Caco-2 (cell line): Measurements from ENCODE around the gene SSX2B. TPM values are rescaled to one million over a fixed set of nuclear protein-coding genes. Genes with fewer than 3 reads are reported as not detected.
"Not testable (repeated sequence)": the region's sequence is repeated elsewhere in the genome, so short reads cannot be mapped to it uniquely, and the experiment has no call there.

Experiments used
- Bru-seq: library from RNA; stranded (reverse); fragments of 400-500 nt; gene quantifications from one replicate; lab custom pipeline; 2021; lab: Mats Ljungman, UMichigan
- BruChase-seq, 2 experiments: library from RNA; stranded (reverse); fragments of 400-500 nt; gene quantifications; one replicate each; lab custom pipeline; 2021; lab: Mats Ljungman, UMichigan
- BruUV-seq: library from RNA; stranded (reverse); fragments of 400-500 nt; replicated peaks from 2 replicates; lab custom pipeline; 2021; lab: Mats Ljungman, UMichigan
- CTCF ChIA-PET: fragments of 300-600 bp; sonication (Branson Sonifier 250); formaldehyde crosslinking; loops from one replicate; lab custom pipeline; 2022; ENCODE audit warnings: antibody characterized with exemption; lab: Charles Lee
- POLR2A ChIA-PET: fragments of 300-600 bp; sonication (Branson Sonifier 250); formaldehyde crosslinking; loops from one replicate; lab custom pipeline; 2022; ENCODE audit warnings: antibody characterized with exemption; lab: Charles Lee
- DNase-seq, 2 experiments: peaks; one replicate each; pipeline versions ENCODE4 v3.0.0 to v3.0.0-alpha.2; 2020 to 2022
- H3K27me3 ChIP-seq: replicated peaks from 2 replicates; pipeline ENCODE4 v1.6.0; 2011; ENCODE audit warnings: low read length; ENCODE audit not compliant: control insufficient read depth, insufficient read depth
- H3K36me3 ChIP-seq: 2 replicates; pipeline ENCODE4 v1.5.1; 2011; ENCODE audit warnings: low read length; ENCODE audit not compliant: control insufficient read depth, insufficient read depth
- H3K4me1 ChIP-seq: fragments of 250-450 bp; sonication (Bioruptor Pico); 2 replicates; pipeline ENCODE4 v1.5.1; 2020; ENCODE audit warnings: mild to moderate bottlenecking
- H3K4me3 ChIP-seq: 2 replicates; pipeline ENCODE4 v1.5.1; 2011; ENCODE audit warnings: low read depth, mild to moderate bottlenecking, control low read depth, low read length
- H3K9me3 ChIP-seq: fragments of 250-450 bp; sonication (Bioruptor Pico); 2 replicates; pipeline ENCODE4 v1.5.1; 2020; ENCODE audit warnings: mild to moderate bottlenecking, moderate library complexity
- H3K27ac Mint-ChIP-seq: one replicate; pipeline ENCODE4 v1.8.0; 2022; ENCODE audit warnings: mixed read lengths; ENCODE audit not compliant: unreplicated experiment
- H3K27me3 Mint-ChIP-seq: one replicate; pipeline ENCODE4 v1.8.0; 2022; ENCODE audit warnings: mixed read lengths; ENCODE audit not compliant: insufficient read depth, unreplicated experiment
- H3K36me3 Mint-ChIP-seq: one replicate; pipeline ENCODE4 v1.8.0; 2022; ENCODE audit warnings: mild to moderate bottlenecking, mixed read lengths; ENCODE audit not compliant: insufficient read depth, unreplicated experiment
- H3K4me1 Mint-ChIP-seq: one replicate; pipeline ENCODE4 v1.8.0; 2022; ENCODE audit warnings: low read depth, mixed read lengths; ENCODE audit not compliant: unreplicated experiment
- H3K4me3 Mint-ChIP-seq: one replicate; pipeline ENCODE4 v1.8.0; 2022; ENCODE audit warnings: mild to moderate bottlenecking, moderate library complexity, mixed read lengths; ENCODE audit not compliant: unreplicated experiment
- H3K9me3 Mint-ChIP-seq: one replicate; pipeline ENCODE4 v1.8.0; 2022; ENCODE audit warnings: mixed read lengths; ENCODE audit not compliant: unreplicated experiment
- intact Hi-C: fragments of 100-400 bp; cut with micrococcal nuclease; formaldehyde crosslinking; loops from one replicate; pipeline ENCODE4 v1.10.0; 2022; ENCODE audit not compliant: unreplicated experiment
- long read RNA-seq: library from polyadenylated mRNA; stranded (forward); transcript quantifications from one replicate; pipeline ENCODE4 v2.0.0, GENCODE V29; 2022
- total RNA-seq: library from RNA; stranded (reverse); gene quantifications from 2 replicates; pipeline ENCODE4 v1.2.3, GENCODE V29; 2022

The SSX2B gene, protein sequence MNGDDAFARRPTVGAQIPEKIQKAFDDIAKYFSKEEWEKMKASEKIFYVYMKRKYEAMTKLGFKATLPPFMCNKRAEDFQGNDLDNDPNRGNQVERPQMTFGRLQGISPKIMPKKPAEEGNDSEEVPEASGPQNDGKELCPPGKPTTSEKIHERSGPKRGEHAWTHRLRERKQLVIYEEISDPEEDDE
- total RNA-seq = not detected in 2 replicates
- Bru-seq, nascent RNA = not detected
- not detected for BruChase-seq, experiment 1, labeled RNA remaining after a 2-hour chase
- not detected for BruChase-seq, experiment 2, labeled RNA remaining after a 6-hour chase
- long read RNA-seq = 0 reads

DNA sequence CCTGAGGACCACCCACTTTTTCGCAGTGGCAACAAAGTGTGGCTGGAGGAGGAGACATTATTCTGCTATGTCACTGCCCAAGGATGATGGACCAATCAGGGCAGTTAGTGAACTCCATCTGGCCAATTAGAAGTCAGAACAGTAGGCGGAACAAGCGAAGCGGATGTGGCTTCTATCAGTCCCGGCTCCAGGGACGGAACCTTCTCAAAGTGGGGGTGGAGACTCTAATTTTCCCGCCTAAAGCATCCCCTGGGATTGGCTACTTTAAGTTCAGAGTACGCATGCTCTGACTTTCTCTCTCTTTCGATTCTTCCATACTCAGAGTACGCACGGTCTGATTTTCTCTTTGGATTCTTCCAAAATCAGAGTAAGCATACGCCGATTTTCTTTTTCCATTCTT, at the start of gene SSX2B:
Gene SSX2B (plus strand): TSS at position 301 of the 400 bp plus-strand sequence. CDS start 1,429 bp downstream, outside the sequence.
- H3K4me3 Mint-ChIP-seq, H3K9me3 ChIP-seq, POLR2A ChIA-PET, H3K27ac Mint-ChIP-seq, BruUV-seq, H3K27me3 ChIP-seq, DNase-seq, H3K9me3 Mint-ChIP-seq, H3K36me3 Mint-ChIP-seq, H3K36me3 ChIP-seq, CTCF ChIA-PET, H3K27me3 Mint-ChIP-seq, intact Hi-C loops, H3K4me1 Mint-ChIP-seq, H3K4me1 ChIP-seq, H3K4me3 ChIP-seq: not testable (repeated sequence)

DNA sequence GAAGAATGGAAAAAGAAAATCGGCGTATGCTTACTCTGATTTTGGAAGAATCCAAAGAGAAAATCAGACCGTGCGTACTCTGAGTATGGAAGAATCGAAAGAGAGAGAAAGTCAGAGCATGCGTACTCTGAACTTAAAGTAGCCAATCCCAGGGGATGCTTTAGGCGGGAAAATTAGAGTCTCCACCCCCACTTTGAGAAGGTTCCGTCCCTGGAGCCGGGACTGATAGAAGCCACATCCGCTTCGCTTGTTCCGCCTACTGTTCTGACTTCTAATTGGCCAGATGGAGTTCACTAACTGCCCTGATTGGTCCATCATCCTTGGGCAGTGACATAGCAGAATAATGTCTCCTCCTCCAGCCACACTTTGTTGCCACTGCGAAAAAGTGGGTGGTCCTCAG, 44.0 kb upstream of the SSX2B start, which contains the start of gene SSX2:
Gene SSX2 (minus strand): TSS at position 101 of the 400 bp plus-strand sequence. CDS start 1,429 bp downstream, outside the sequence.
- H3K4me3 Mint-ChIP-seq, H3K4me1 ChIP-seq, H3K27me3 Mint-ChIP-seq, H3K4me3 ChIP-seq, BruUV-seq, H3K27ac Mint-ChIP-seq, DNase-seq, CTCF ChIA-PET, H3K36me3 Mint-ChIP-seq, H3K36me3 ChIP-seq, POLR2A ChIA-PET, H3K9me3 Mint-ChIP-seq, H3K27me3 ChIP-seq, intact Hi-C loops, H3K9me3 ChIP-seq, H3K4me1 Mint-ChIP-seq: not testable (repeated sequence)

DNA sequence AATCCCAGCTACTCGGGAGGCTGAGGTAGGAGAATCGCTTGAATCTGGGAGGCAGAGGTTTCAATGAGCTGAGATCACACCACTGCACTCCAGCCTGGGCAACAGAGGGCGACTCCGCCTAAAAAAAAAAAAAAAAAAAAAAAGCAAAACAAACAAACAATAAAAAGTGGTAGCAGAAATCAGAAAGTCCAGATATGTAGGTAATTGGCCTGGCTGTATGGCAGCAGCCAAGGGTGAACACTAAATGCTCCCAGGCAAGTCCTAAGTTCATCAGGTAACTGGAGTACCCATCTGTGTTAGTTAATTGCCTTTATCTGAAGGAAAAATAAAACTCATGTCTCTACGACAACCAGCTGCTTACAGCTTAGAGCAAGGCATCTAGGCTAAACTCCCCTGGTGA, 14.9 kb downstream of the SSX2B start:
- H3K4me1 Mint-ChIP-seq, POLR2A ChIA-PET, H3K36me3 Mint-ChIP-seq, H3K27me3 Mint-ChIP-seq, BruUV-seq, H3K4me1 ChIP-seq, H3K4me3 Mint-ChIP-seq, H3K27ac Mint-ChIP-seq, H3K9me3 Mint-ChIP-seq, intact Hi-C loops, DNase-seq, H3K4me3 ChIP-seq, H3K9me3 ChIP-seq, H3K27me3 ChIP-seq, CTCF ChIA-PET, H3K36me3 ChIP-seq: not testable (repeated sequence)

DNA sequence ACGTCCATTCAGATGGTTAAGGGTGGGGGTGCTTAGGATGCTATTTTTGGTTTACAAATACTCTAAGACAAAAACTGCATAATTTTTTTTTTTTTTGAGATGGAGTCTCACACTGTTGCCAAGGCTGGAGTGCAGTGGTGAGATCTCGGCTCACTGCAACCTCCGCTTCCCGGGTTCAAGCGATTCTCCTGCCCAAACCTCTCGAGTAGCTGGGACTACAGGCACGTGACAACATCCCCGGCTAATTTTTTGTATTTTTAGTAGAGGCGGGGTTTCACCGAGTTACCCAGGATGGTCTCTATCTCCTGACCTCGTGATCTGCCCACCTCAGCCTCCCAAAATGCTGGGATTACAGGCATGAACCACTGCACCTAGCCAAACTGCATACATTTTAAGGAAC, 22.5 kb downstream of the SSX2B start:
- H3K9me3 Mint-ChIP-seq, BruUV-seq, intact Hi-C loops, H3K27me3 ChIP-seq, H3K4me1 ChIP-seq, H3K4me1 Mint-ChIP-seq, H3K27ac Mint-ChIP-seq, H3K27me3 Mint-ChIP-seq, DNase-seq, H3K36me3 ChIP-seq, H3K4me3 ChIP-seq, H3K9me3 ChIP-seq, H3K36me3 Mint-ChIP-seq, CTCF ChIA-PET, H3K4me3 Mint-ChIP-seq, POLR2A ChIA-PET: not testable (repeated sequence)

DNA sequence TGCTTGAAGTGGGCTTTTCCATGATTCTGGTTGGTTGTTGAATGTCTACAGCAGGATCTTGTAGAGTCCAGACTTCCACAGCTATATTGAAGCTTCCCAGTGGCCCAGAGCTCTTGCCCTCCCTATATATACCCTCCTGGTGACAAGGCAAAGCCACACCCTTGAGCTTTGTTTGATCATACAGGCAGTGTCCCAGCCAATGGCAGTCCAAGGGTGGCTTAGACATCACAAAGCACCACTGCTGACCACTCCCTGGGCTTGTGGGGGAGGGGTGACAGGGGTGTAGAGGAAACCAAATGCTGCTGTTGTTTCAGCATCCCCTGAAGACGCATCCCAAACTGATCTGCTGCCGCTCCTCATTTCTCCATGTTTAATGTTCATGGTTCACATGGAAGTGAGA, 46.3 kb downstream of the SSX2B start, which contains the start of gene SPANXN5:
Gene SPANXN5 (minus strand): TSS at position 101 of the 400 bp plus-strand sequence. CDS start 79 bp downstream, at position 22.
- H3K36me3 ChIP-seq, BruUV-seq, H3K36me3 Mint-ChIP-seq, H3K4me1 ChIP-seq, CTCF ChIA-PET, POLR2A ChIA-PET, H3K4me3 Mint-ChIP-seq, H3K4me1 Mint-ChIP-seq, H3K4me3 ChIP-seq, intact Hi-C loops, H3K9me3 Mint-ChIP-seq, H3K9me3 ChIP-seq, H3K27me3 ChIP-seq, DNase-seq, H3K27ac Mint-ChIP-seq: not testable (repeated sequence)
- H3K27me3 Mint-ChIP-seq = peaks cover 12% of the 10 kb centered on the region

DNA sequence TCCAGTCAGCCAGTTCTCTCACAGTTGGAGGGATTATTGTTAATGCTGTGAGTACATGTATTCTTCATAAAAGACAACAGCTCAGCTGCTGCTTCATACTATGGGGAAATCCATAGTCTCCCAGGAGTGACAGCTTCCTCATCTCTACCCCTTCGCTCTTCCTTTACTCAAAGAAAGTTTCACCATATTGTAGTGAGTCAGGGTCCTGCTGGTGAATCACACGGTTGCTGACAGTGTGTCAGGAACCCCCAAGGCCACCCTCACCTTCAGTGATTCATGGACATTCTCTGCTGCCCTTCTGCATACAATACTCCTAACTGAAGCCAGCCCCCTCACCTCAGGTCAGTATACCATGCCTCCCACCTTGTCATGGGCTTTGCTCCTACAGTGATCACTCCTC, 53.8 kb downstream of the SSX2B start:
- H3K4me1 ChIP-seq, CTCF ChIA-PET, H3K9me3 Mint-ChIP-seq, POLR2A ChIA-PET, DNase-seq, H3K27me3 Mint-ChIP-seq, H3K27ac Mint-ChIP-seq, H3K4me3 ChIP-seq, intact Hi-C loops, H3K27me3 ChIP-seq, H3K9me3 ChIP-seq, H3K36me3 ChIP-seq, H3K4me3 Mint-ChIP-seq, BruUV-seq, H3K4me1 Mint-ChIP-seq, H3K36me3 Mint-ChIP-seq: not testable (repeated sequence)
